ENCODE results near the gene ZNF8. TPM values are rescaled to one million over a fixed set of nuclear protein-coding genes. Genes with fewer than 3 reads are reported as not detected.

ZNF8 gene
- total and polyA plus RNA-seq, 7 donors = 0.35 to 2.5 (median 1.5) TPM

- TF ChIP-seq CTCF (IDR thresholded peaks at IDR 0.05) = no peak
- Histone ChIP-seq H3K9me3 (no peaks in the 10 kb centered on the region), H3K27me3 (ENCODE audit: insufficient read depth in 3 of 3, low read length in 2 of 3) (peaks cover 0 to 38% (median 11%) of the 10 kb centered on the region in 3 donors), H3K27ac (no peak overlapping the region), H3K4me1 (no peaks in the 10 kb centered on the region), H3K4me3 (no peak overlapping the region), H3K36me3 (ENCODE audit: insufficient read depth in 1 of 2, low read depth in 1 of 2) (no peaks in the 10 kb centered on the region)
- no peak for ATAC-seq
- intact Hi-C loops (cut with DNase I) = no loop called here
- WGBS, 3 donors = 60 to 69% (median 64%) methylated on average over 8 of the region's 8 CpGs
- DNase-seq = no peak
Measured at GRCh38 chr19:58349590-58349989, 70.8 kb downstream of the ZNF8 start.

DNA sequence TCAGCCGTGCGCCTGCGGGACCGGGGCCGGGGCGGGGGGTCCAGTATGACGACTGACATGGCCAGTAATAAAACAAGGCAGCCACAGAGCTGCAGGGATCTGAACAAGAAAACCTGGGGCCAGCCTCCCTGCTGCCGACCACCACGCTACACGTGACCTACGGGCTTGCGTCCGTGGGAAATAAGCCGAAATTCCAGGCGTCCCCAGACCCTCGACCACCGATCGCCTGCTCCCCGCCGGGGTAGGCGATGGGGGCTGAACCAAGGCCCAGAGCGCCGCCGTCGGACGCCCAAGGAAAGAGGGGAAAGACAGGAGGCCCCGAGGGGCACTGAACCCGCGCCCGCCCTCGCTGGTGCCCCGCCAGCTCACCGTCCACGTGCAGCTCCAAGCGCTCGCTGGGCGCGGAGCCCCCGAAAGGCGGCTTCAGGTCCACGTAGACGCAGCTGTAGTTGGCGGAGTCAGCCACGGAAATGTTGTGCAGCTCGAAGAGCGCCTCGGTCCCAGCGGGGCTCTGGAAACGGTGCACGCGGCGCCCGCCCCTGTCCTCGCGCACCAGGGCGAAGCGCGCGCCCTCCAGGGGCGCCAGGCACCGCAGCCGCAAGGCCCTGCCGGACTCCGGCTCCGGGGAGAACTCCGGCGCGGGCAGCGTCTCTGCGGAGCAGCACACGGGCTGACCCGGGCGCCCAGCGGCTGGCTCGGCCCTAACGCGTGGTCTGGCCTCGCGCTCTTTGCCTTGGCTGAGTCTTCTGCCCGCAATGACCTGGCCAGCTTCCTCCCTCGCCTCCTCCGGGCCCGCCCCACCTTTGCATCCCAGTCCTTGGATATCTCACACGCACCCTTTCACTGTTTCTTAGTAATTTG is 71.5 kb downstream of the ZNF8 start:
- no peaks in the 10 kb centered on the region for H3K36me3 ChIP-seq (ENCODE audit: insufficient read depth in 1 of 2, low read depth in 1 of 2)
- H3K27ac ChIP-seq = no peak overlapping the region
- TF ChIP-seq CTCF (IDR thresholded peaks at IDR 0.05) = no peak
- H3K4me3 ChIP-seq = no peak overlapping the region
- no peak for ATAC-seq
- peaks cover 0 to 38% (median 11%) of the 10 kb centered on the region in 3 donors for H3K27me3 ChIP-seq (ENCODE audit: insufficient read depth in 3 of 3, low read length in 2 of 3)
- no peaks in the 10 kb centered on the region for H3K4me1 ChIP-seq
- DNase-seq = no peak
- 28 to 56% (median 44%) methylated on average over 76 to 84 of the region's 84 CpGs for WGBS, 3 donors
- H3K9me3 ChIP-seq = no peaks in the 10 kb centered on the region
- intact Hi-C loops (cut with DNase I) = no loop called here

- ATAC-seq (no peak), DNase-seq (no peak)
- WGBS, 3 donors = 66 to 79% (median 67%) methylated on average over 34 of the region's 34 CpGs
- Histone ChIP-seq H3K27ac (no peak overlapping the region), H3K4me3 (no peak overlapping the region), H3K27me3 (ENCODE audit: insufficient read depth in 3 of 3, low read length in 2 of 3) (peaks cover 0 to 40% (median 11%) of the 10 kb centered on the region in 3 donors), H3K36me3 (ENCODE audit: insufficient read depth in 1 of 2, low read depth in 1 of 2) (no peaks in the 10 kb centered on the region), H3K9me3 (no peaks in the 10 kb centered on the region), H3K4me1 (no peaks in the 10 kb centered on the region)
- TF ChIP-seq CTCF (IDR thresholded peaks at IDR 0.05) = no peak
- intact Hi-C loops (cut with DNase I) = no loop called here
Measured at GRCh38 chr19:58350871-58351557, 72.3 kb downstream of the ZNF8 start.

- Histone ChIP-seq H3K27ac (no peak overlapping the region), H3K27me3 (ENCODE audit: insufficient read depth in 3 of 3, low read length in 2 of 3) (peaks cover 0 to 45% (median 11%) of the 10 kb centered on the region in 3 donors), H3K4me3 (no peak overlapping the region), H3K9me3 (no peaks in the 10 kb centered on the region), H3K4me1 (no peaks in the 10 kb centered on the region), H3K36me3 (ENCODE audit: insufficient read depth in 1 of 2, low read depth in 1 of 2) (no peaks in the 10 kb centered on the region)
- no peak for ATAC-seq
- intact Hi-C loops (cut with DNase I) = no loop called here
- no peak for TF ChIP-seq CTCF (IDR thresholded peaks at IDR 0.05)
- no peak for DNase-seq
- WGBS, 3 donors = 84 to 90% (median 84%) methylated on average over 7 to 9 of the region's 9 CpGs
Measured at GRCh38 chr19:58351558-58351878, 72.8 kb downstream of the ZNF8 start.
